GM18508 (cell line): ENCODE data around the gene LMBR1L.

Source experiments
- ATAC-seq: cut with Tn5 transposase; IDR thresholded peaks from one replicate; pipeline ENCODE4 v1.9.1; 2021; ENCODE audit warnings: moderate number of reproducible peaks; ENCODE audit not compliant: insufficient read depth, unreplicated experiment

LMBR1L gene

DNA sequence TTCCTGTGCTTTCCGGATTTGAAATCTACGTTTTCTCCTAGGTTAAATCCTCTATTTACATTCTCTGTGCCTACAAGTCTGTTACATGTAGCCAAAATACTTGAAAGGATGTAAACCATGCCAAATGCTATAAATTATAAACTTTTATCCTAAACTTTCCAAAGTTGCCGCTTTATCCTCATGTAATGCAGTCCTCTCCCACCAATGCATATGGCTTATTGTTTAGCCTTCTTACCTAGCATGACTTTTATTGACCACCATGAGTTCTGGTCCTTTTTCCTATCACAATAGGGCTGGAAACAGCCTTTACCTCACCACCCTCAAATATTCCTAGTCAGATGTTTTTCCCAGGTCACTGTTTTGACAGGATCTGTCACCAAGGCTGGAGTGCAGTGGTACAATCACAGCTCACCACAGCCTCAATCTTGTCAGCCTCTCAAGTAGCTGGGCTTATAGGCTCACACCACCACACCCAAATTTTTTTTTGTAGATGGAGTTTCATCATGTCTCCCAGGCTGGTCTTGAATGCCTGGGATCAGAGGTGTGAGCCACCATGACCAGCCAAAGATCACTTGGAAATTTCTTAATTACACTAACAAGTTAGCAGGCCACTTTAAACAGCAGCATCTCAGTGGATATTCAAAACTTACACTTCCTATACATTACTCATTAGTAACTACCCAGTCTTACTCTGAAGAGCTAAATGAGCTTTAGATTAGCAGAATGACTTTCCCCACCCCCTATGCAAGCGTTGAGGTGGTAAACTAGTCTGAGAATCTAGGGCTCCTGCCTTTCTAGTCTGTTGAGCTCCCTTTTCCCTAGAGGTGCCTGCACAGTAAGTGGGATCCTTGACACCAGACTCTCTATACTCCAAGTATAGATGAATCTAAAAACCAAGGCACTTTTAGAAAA lies 16.5 kb upstream of the LMBR1L start:
- ATAC-seq: no peak

DNA sequence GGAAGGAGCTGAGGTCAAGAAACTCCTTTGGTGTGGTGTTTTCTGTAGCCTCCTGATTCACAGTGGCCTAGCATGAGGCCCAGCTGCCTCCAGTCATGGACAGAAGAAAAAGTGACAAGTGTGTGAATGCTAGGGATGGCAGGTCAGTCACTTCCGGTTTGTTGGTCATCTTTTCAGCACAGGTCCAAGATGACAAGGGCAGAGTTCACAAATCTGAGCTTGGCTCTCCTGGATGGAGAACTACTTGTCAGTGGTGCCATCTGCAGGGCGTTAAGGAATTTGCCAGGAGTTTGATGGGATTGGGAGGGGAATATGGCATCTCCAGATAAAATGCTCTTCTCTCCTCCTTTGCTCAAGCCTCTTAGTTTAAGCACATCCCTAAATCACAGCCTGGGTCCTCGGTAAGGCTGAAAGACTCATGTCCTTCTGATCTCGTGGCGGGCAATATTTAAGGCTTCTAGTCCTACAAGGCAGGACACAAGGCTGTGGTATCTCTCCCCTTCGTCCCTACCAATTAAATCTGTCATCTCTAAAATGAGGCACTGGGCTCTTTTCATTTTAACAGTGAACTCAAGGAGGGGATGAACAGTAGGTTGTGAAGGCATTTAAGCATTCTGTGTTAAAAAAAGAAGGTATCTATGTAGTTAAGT lies 10.5 kb upstream of the LMBR1L start:
- no peak for ATAC-seq

- ATAC-seq: no peak
Observed at GRCh38 chr12:49111206-49111605, 559 bp upstream of the LMBR1L start.

DNA sequence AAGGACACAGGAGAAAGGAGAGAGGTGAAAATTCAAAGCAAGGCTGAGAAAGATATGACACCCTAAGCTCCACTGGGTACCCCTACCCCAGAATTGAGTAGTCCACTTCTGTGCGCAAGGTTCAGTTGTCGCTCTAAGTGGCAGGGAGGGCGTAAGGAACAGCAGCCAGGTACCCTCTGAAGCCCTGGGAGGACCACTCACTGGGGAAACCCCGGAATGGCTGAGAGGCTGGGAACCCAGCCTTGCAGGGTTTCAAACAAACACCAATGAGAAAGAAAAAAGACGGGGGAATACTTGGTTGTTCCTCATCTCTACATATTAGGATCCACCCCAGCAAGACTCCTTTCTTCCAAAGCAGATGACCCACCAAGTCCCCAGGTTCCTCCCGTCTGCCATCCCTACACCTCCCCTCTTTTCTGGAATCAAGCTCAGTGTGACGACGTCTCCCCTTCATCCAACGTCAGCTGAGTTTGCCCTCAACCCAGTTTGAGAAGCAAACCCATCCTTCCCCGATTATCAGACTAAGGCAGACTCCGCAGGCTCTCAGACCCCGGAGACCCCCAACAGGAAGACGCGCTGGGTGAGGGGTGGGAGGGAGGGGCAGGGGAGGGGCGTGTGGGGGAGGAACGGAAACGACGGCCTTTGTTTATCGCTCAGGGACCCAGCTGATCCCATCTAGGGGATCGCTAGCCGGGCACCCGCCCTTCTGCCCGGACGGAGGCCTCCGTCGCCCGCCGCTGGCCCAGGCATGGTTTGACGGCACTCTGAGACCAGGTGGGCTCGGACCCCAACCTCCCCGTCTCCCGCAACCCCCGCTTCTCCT lies 795 bp downstream of the LMBR1L start:
- no peak for ATAC-seq

DNA sequence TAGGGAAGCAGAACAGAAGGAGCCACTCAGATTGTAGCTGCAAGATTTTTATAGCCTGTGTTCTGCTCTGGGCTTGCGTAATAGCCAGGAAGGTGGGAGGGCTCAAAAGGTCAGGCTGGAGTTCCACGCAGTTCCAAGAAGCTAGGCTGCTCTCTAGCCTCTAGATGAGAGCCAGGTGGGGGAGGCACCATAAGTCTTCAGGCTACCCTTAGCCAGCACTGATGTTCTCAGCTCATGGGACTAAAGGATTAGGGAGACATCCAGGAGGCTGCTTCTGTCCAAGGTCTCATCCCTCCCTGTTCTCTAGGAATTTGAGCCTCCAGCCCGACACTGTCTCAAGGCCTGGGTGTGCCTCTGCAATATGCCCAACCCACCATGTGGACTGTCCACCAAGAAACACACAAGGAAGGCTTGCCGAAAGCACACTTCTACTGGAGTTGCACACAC lies 1.7 kb downstream of the LMBR1L start:
- no peak for ATAC-seq

GRCh38 chr12:49105504-49106084 lies 5.1 kb downstream of the LMBR1L start:
- ATAC-seq: no peak

DNA sequence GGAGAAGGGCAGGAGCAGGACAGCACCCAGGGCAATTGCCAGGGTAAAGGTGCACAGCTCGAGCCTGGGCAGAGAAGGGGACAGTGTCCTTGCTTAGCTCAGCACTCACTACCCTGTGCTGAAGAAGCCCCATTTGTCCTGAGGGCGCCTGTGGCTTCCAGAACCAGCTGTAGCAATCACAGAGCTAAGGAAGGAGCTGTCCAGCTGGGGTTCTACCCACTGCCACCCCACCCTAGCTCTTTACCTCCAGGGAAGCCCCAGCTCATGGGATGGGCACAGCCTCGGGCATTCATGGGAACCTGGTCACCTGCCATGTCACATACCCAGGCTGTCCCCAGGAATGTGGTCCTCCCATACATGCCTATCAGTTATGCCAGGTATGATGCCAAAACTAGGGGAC lies 5.8 kb downstream of the LMBR1L start:
- ATAC-seq: no peak

DNA sequence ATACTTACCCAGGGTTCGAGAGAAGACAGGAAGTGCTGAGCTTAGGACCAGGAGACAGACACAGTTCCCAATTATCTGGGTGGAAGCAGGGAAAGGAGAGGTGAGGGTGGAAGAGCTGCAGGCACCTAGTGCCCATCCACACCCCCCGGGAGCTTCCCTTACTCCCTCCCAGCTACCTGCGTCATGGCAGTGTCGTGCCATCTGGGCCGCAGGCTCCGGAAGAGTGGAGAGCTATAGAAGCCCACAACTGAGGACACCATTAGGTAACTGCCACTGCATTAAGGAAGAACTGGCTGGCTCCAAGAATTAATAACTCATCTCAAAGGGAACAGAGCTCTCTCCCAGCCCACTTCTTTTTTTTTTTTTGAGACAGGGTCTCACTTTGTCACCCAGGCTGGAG lies 10.3 kb downstream of the LMBR1L start:
- ATAC-seq: no peak

DNA sequence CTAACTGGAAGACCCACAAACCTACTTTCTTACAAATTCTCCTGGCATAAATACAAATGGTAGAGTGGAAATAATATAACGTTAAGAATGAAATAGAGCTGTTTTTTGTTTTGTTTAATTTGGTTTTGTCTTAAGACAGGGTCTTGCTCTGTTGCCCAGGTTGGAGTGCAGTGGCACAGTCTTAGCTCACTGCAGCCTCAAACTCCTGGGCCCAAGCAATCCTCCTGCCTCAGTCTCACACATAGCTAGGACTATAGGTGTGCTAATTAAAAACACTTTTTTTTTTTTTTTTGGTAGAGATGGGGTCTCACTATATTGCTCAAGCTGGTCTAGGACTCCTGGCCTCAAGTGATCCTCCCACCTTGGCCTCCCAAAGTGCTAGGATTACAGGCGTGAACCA lies 11.9 kb downstream of the LMBR1L start:
- ATAC-seq: no peak

DNA sequence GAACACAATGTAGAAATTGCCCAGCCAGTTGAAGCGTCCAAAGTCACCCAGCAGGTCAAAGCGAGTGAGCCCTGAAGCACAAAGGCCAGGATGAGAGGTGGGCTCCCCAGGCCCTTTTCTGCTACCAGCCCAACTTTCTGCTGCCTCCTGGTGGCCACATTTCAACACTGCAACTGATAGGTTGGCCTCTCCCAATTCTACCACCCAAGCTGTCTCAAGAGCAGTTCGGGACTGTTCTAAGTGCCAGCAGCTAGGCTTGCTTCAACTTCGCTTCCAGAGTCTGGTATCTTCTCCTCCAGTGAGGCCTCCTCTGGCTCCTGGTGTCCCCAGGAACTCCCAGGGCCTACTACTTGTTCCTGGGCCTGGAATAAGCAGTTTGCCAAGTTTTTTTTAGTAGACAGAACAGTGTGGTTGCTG lies 12.6 kb downstream of the LMBR1L start:
- no peak for ATAC-seq

DNA sequence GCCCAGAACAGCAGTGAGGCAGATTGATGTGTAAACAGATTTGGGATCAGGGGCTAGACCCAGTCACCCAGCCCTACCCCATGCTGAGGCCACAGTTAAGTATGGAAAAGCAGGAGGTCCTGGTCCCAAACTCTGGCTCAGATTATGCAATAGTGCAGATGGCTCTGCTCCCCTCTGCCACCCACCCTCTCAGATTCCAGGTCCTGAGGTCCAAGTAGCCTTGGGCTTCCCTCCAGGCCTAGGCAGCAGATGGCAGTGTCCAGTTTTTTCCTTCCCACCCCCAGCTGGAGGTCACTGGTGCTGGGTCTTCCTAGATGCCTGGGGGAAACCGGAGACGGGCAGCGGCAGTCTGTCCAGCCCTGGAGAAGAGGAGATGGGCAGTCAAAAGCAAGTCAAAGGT lies 13.3 kb downstream of the LMBR1L start:
- no peak for ATAC-seq

- no peak for ATAC-seq
Observed at GRCh38 chr12:49094975-49095365, 15.7 kb downstream of the LMBR1L start.

DNA sequence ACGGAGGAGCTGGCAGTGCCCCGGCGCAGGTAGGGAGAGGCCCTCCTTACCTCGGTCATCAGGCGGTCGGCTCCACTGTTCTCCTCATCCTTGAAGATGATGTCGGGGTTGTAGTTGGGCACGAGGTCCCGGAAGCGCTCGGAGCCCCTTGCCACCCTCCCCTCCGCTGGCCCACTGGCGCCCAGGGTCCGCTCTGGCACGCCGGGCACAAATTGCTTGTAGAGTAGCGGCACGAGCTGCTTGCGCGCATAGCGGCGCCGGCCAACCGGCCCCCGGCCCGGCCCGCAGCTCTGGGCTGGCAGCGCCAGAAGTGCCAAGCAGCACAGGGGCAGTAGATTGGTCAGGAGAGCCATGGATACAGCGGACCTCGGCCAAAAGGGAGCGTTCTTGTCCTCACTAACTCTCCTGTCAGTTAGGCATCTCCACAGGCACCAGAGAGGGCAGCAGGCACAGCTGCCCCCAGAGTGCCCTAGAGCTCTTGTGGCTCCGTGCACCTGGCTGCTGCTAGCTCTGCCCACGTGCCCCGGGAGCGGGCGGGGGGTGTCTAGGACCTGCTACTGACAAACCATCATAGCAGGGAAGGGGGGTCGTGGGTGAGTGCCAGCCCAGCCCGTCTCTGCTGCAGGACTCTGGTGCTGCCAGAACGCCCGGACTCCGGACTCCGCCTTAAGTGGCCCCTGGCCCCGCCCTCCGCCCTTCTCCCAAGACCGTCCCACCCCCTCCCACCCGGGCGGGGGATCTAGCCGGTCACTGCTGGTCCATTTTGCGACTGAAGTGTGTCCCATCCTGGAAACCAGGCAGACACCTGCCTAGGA lies 16.3 kb downstream of the LMBR1L start, which contains the start of gene DHH:
DHH (minus strand) TSS at position 642 of the 815 bp plus-strand sequence; CDS start at position 353, 289 bp downstream.
- ATAC-seq: no peak

GRCh38 chr12:49093792-49094159 lies 16.9 kb downstream of the LMBR1L start:
- ATAC-seq: no peak

DNA sequence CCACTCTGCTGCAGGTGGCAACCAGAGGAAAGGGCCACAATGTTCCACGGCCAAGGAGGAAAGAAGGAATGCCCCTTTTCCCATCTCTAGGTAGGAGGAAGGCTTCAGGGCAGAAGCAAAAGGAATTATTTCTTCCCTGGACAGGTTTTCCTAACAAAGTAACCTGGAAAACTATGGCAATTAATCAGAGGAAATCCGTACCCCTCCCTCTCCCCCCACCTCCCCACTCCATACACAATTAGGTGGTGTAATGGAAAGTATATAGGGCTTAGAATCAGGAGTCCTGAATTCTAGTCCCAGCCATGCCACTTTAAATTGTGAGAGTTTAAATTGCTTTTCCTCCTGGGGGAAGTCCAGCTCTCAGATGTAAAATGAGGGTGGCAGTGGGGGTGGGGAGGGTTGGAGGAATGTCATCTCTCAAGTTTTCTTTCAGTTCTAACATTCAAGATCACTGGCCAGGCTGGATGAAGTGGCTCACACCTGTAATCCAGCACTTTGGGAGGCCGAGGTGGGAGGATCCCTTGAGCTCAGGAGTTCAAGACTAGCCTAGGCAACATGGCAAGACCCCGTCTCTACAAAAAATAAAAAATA lies 17.7 kb downstream of the LMBR1L start:
- no peak for ATAC-seq

- no peak for ATAC-seq
Observed at GRCh38 chr12:49092086-49092815, 18.4 kb downstream of the LMBR1L start.

DNA sequence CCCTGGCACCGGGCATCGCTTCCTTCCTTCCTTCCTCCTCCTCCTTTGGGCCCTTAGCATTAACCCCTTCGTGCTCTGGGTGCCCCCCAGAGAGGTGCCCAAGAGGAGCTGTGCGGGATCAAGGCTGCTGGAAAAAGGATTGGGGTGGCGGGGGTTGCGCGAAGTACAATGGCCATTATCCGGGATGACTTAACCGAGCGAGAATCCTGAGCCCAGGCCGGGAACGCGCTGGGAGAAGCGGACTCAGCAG lies 18.9 kb downstream of the LMBR1L start:
- no peak for ATAC-seq

DNA sequence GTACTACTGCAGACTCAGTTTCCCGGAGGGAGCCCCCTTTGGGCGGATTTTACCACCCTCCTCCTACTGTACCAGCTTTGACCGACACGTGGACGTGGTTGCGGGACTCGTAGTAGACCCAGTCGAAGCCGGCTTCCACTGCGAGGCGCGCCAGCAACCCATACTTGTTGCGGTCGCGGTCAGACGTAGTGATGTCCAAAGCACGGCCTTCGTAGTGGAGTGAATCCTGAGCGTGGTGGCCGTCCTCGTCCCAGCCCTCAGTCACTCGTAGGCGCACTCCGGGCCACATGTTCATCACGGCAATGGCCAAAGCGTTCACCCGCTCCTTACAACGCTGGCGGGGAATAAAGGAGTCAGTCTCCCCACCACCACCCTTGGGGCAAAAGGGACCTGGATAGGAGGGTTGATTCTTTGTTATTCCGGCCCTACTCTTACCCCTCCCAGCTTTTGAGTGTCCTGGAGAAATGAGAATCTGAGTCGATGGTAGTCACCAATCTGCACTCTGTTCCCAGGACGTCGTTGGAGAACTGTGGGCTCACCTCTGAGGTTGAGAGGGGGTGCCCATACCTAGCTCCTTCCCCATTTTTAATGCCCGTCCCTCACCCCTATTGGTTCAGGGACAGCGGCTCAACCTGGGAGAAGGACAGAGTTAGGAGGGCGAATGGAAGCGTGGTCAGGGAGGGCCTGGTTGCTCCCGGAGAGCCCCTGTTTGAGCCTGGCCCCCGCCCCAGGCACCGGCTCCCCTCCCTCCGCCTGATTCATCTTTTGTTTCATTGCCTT lies 19.4 kb downstream of the LMBR1L start:
- no peak for ATAC-seq
